Measurements from ENCODE around the gene NAT10.

The NAT10 gene

GRCh38 chr11:34074391-34074790, 31.0 kb upstream of the NAT10 start:
- Histone ChIP-seq H3K79me2 (ENCODE audit: insufficient read depth, low read length) (peaks cover 57% of the 10 kb centered on the region), H3K4me2 (ENCODE audit: low read depth, low read length, poor library complexity, severe bottlenecking) (no peak overlapping the region), H4K20me1 (ENCODE audit: low read depth, low read length) (peaks cover 9% of the 10 kb centered on the region; the same call in 1 of the 2 replicates), H3K4me3 (ENCODE audit: insufficient read depth, low read length, poor library complexity, severe bottlenecking) (no peak overlapping the region), H3K9me3 (ENCODE audit: insufficient read depth, low read length) (no peaks in the 10 kb centered on the region), H3K9me2 (replicated peaks; ENCODE audit: insufficient read depth, low read length) (no peaks in the 10 kb centered on the region), H3K27me3 (ENCODE audit: low read length) (no peaks in the 10 kb centered on the region), H3K9ac (ENCODE audit: low read length) (no peak overlapping the region), H3K36me3 (ENCODE audit: low read length) (peaks cover 19% of the 10 kb centered on the region; the same call in 1 of the 2 replicates), H3K27ac (ENCODE audit: low read depth, low read length) (no peak overlapping the region), H3F3A (ENCODE audit: insufficient read depth) (no peaks in the 10 kb centered on the region), H2AFZ (ENCODE audit: low read depth, low read length, severe bottlenecking) (no peak overlapping the region)
- TF ChIP-seq EZH2phosphoT487 (conservative IDR thresholded peaks at IDR 0.05; ENCODE audit: low read length), result no peak

GRCh38 chr11:34075178-34075820, 30.1 kb upstream of the NAT10 start:
- H3K9me2 ChIP-seq (replicated peaks; ENCODE audit: insufficient read depth, low read length), result no peaks in the 10 kb centered on the region
- no peak overlapping the region for H3K4me3 ChIP-seq (ENCODE audit: insufficient read depth, low read length, poor library complexity, severe bottlenecking)
- H3K9me3 ChIP-seq (ENCODE audit: insufficient read depth, low read length), result no peaks in the 10 kb centered on the region
- peaks cover 48% of the 10 kb centered on the region for H3K79me2 ChIP-seq (ENCODE audit: insufficient read depth, low read length)
- no peak for TF ChIP-seq CTCF (IDR thresholded peaks at IDR 0.05; ENCODE audit: insufficient read depth, low read length, poor library complexity, severe bottlenecking)
- no peak for TF ChIP-seq EZH2phosphoT487 (conservative IDR thresholded peaks at IDR 0.05; ENCODE audit: low read length)
- H3F3A ChIP-seq (ENCODE audit: insufficient read depth), result no peaks in the 10 kb centered on the region
- H3K36me3 ChIP-seq (ENCODE audit: low read length), result peaks cover 22% of the 10 kb centered on the region; the same call in 1 of the 2 replicates
- H3K27me3 ChIP-seq (ENCODE audit: low read length), result no peaks in the 10 kb centered on the region
- H3K9ac ChIP-seq (ENCODE audit: low read length), result no peak overlapping the region
- no peak overlapping the region for H2AFZ ChIP-seq (ENCODE audit: low read depth, low read length, severe bottlenecking)
- no peak overlapping the region for H3K4me2 ChIP-seq (ENCODE audit: low read depth, low read length, poor library complexity, severe bottlenecking)
- no peak overlapping the region for H3K27ac ChIP-seq (ENCODE audit: low read depth, low read length)
- H4K20me1 ChIP-seq (ENCODE audit: low read depth, low read length), result 0 out of 2 replicates have a peak, but pooled peaks cover 5% of the 10 kb centered on the region

- H3K9me2 ChIP-seq (replicated peaks; ENCODE audit: insufficient read depth, low read length), result no peaks in the 10 kb centered on the region
- H3K9ac ChIP-seq (ENCODE audit: low read length), result no peak overlapping the region
- 0 out of 2 replicates have a peak, but pooled peaks cover 5% of the 10 kb centered on the region for H4K20me1 ChIP-seq (ENCODE audit: low read depth, low read length)
- no peak overlapping the region for H3K4me2 ChIP-seq (ENCODE audit: low read depth, low read length, poor library complexity, severe bottlenecking)
- H3K4me3 ChIP-seq (ENCODE audit: insufficient read depth, low read length, poor library complexity, severe bottlenecking), result no peak overlapping the region
- TF ChIP-seq CTCF (IDR thresholded peaks at IDR 0.05; ENCODE audit: insufficient read depth, low read length, poor library complexity, severe bottlenecking), result no peak
- TF ChIP-seq EZH2phosphoT487 (conservative IDR thresholded peaks at IDR 0.05; ENCODE audit: low read length), result no peak
- no peak overlapping the region for H2AFZ ChIP-seq (ENCODE audit: low read depth, low read length, severe bottlenecking)
- H3K27ac ChIP-seq (ENCODE audit: low read depth, low read length), result no peak overlapping the region
- H3F3A ChIP-seq (ENCODE audit: insufficient read depth), result no peaks in the 10 kb centered on the region
- peaks cover 37% of the 10 kb centered on the region; the same call in 1 of the 2 replicates for H3K36me3 ChIP-seq (ENCODE audit: low read length)
- no peaks in the 10 kb centered on the region for H3K27me3 ChIP-seq (ENCODE audit: low read length)
- 0 out of 2 replicates have a peak, but pooled peaks cover 17% of the 10 kb centered on the region for H3K79me2 ChIP-seq (ENCODE audit: insufficient read depth, low read length)
- no peaks in the 10 kb centered on the region for H3K9me3 ChIP-seq (ENCODE audit: insufficient read depth, low read length)
Observed at GRCh38 chr11:34080609-34081008, 24.8 kb upstream of the NAT10 start.

GRCh38 chr11:34084637-34085036, 20.8 kb upstream of the NAT10 start:
- H4K20me1 ChIP-seq (ENCODE audit: low read depth, low read length), result no peaks in the 10 kb centered on the region
- H3K4me3 ChIP-seq (ENCODE audit: insufficient read depth, low read length, poor library complexity, severe bottlenecking), result no peak overlapping the region
- H3F3A ChIP-seq (ENCODE audit: insufficient read depth), result no peaks in the 10 kb centered on the region
- H3K9me3 ChIP-seq (ENCODE audit: insufficient read depth, low read length), result no peaks in the 10 kb centered on the region
- no peaks in the 10 kb centered on the region for H3K9me2 ChIP-seq (replicated peaks; ENCODE audit: insufficient read depth, low read length)
- no peak overlapping the region for H3K9ac ChIP-seq (ENCODE audit: low read length)
- no peaks in the 10 kb centered on the region for H3K27me3 ChIP-seq (ENCODE audit: low read length)
- peaks cover 26% of the 10 kb centered on the region; the same call in 1 of the 2 replicates for H3K36me3 ChIP-seq (ENCODE audit: low read length)
- H3K4me2 ChIP-seq (ENCODE audit: low read depth, low read length, poor library complexity, severe bottlenecking), result no peak overlapping the region
- H3K27ac ChIP-seq (ENCODE audit: low read depth, low read length), result no peak overlapping the region
- H3K79me2 ChIP-seq (ENCODE audit: insufficient read depth, low read length), result no peaks in the 10 kb centered on the region
- no peak overlapping the region for H2AFZ ChIP-seq (ENCODE audit: low read depth, low read length, severe bottlenecking)
- TF ChIP-seq CTCF (IDR thresholded peaks at IDR 0.05; ENCODE audit: insufficient read depth, low read length, poor library complexity, severe bottlenecking) (no peak), EZH2phosphoT487 (conservative IDR thresholded peaks at IDR 0.05; ENCODE audit: low read length) (no peak)
